COLO668 (cell line): ENCODE results near the gene CXCL8.

Experiments
- DNase-seq: peaks from one replicate; lab custom pipeline; 2025; ENCODE audit not compliant: unreplicated experiment; lab: John Stamatoyannopoulos, UW

The CXCL8 gene

GRCh38 chr4:73718375-73719373 lies 21.7 kb upstream of the CXCL8 start:
- DNase-seq: no peak

DNA sequence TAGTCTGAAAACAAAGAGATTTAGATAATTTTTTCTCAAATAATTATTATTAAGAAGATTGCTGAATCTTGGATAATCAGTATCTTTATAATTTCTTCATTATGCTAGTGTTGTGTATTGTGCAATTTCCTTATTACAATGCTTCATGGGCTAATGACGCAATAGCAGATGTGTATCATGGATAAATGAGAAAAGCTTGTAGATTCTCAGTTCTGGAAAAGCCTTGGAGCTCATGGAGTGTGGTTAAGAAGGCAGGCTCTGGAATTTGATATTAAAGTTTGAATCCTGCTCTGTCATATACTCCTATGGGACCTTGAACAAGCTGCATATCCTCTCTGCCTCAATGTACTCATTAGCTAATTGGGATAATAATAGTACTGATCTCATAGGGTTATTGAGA lies 18.9 kb upstream of the CXCL8 start:
- DNase-seq: no peak

GRCh38 chr4:73721909-73722308 lies 18.5 kb upstream of the CXCL8 start:
- no peak for DNase-seq

DNA sequence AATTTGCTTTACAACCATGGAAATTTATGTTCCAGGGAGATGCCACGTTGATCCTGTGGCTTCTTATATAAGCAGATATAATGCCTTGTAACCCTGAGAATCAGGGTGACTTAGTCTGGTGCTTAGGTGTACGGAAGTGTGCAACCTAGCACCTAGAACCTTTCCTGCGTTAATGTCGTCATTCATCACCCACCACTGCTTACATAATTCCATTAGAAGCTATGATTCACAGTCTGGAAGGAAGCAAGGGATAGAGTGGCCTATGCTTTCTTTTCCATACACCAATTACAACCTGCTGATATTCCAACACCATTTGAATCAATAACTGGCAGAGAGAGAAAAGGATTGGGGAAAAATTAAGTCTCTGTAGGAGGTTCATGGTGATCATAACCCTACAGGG lies 17.3 kb upstream of the CXCL8 start:
- no peak for DNase-seq

GRCh38 chr4:73723928-73724327 lies 16.4 kb upstream of the CXCL8 start:
- no peak for DNase-seq

- no peak for DNase-seq
These were observed 14.9 kb upstream of the CXCL8 start for GRCh38 chr4:73725510-73725909.

DNA sequence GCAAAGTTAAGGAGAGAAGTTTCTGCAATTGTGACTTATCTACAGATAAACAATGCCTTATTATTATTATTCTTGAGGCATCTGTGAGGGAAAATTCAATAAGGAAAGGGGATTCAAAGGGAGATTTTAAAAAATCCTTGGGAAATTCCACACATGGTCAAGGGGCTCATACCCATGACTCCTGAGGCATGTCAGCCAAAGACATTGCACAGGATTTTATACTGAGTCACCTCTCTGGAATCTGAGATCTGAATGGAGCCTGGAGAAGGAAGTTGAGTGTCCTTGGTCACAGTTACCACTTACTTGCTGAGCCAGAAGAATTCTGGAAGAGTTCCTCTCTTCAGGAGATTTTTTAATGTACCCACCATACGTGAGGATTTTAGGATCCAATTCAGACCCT lies 14.4 kb upstream of the CXCL8 start:
- DNase-seq: no peak

- no peak for DNase-seq
These were observed 12.7 kb upstream of the CXCL8 start for GRCh38 chr4:73727685-73728084.

- no peak for DNase-seq
These were observed 12.2 kb upstream of the CXCL8 start for GRCh38 chr4:73728091-73728741.

GRCh38 chr4:73729534-73730165 lies 10.7 kb upstream of the CXCL8 start:
- DNase-seq: peak; percentile 47

DNA sequence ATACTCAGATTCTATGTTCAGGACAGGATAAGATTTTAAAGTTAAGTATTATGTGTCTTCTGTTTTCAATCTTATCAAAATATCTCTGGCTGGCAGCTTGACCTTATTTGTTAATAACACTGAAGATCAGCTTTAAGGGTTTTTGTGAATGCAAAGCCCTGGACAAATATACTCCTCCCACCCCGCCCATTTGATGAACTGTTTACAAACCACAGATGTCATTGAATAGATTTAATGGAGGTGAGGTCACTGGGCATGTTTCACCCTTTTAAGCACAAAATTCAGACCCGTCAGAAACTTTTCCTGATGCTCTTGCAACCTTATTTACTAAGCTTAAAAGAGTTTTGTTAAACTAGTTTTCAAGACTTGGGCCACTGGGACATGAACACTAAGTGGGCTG lies 10.1 kb upstream of the CXCL8 start:
- peak; percentile 37 for DNase-seq

GRCh38 chr4:73730867-73731266 lies 9.5 kb upstream of the CXCL8 start:
- no peak for DNase-seq

GRCh38 chr4:73731968-73732610 lies 8.3 kb upstream of the CXCL8 start:
- DNase-seq: no peak

DNA sequence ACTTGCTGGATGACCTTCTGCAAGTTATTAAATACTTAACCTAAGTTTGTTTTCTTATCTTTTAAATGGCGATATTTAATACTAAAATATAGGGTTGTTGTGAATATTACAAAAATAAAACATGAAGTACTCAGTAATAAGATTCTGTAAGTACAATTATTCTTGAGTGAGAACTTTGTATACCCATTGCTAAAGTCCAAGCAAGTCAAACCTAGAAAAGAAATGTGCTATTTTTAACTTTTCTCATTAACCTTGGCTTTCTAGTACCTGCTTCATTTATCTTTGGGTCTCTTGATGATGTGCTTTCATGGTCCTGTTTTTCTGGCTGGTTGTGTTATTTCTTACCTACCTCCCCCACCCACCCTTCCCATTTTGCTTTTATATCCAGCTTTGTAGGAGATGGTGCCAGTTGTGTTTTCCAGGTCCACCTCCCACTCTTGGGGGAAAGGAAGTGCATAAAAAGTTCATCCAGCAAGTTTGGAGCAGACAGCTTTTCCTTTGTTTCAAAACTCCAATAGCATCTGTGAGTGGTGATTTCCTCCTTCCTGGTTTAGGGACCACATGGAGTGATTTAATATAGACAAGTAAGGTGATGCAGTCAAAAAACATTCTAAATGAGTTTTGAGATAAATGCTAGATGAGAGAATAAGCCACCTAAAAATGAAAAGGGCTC lies 7.5 kb upstream of the CXCL8 start:
- DNase-seq: no peak

GRCh38 chr4:73734530-73735001 lies 5.8 kb upstream of the CXCL8 start:
- no peak for DNase-seq

DNA sequence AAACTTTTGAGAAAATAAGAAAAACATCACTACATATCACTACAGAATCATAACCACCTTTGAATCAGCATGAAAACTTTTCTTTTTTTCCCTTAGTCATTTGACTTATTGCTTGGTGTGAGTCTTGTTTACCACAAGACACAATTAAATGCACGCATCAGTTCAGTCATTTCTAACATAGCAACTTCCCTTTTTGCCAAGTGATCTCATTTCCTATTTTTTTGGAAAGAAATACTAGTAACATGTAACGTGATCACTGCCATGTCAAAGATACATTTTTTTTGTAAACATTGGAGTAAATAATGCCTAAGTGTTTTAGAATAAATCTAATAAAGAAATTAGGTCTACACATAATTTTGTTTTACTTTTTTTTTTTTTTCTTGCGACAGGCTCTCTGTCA lies 5.1 kb upstream of the CXCL8 start:
- no peak for DNase-seq

GRCh38 chr4:73741031-73741749 lies 821 bp downstream of the CXCL8 start:
- no peak for DNase-seq

DNA sequence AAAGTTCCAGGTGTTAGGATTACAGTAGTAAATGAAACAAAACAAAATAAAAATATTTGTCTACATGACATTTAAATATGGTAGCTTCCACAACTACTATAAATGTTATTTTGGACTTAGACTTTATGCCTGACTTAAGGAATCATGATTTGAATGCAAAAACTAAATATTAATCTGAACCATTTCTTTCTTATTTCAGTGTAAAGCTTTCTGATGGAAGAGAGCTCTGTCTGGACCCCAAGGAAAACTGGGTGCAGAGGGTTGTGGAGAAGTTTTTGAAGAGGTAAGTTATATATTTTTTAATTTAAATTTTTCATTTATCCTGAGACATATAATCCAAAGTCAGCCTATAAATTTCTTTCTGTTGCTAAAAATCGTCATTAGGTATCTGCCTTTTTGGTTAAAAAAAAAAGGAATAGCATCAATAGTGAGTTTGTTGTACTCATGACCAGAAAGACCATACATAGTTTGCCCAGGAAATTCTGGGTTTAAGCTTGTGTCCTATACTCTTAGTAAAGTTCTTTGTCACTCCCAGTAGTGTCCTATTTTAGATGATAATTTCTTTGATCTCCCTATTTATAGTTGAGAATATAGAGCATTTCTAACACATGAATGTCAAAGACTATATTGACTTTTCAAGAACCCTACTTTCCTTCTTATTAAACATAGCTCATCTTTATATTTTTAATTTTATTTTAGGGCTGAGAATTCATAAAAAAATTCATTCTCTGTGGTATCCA lies 1.6 kb downstream of the CXCL8 start:
- DNase-seq: no peak

DNA sequence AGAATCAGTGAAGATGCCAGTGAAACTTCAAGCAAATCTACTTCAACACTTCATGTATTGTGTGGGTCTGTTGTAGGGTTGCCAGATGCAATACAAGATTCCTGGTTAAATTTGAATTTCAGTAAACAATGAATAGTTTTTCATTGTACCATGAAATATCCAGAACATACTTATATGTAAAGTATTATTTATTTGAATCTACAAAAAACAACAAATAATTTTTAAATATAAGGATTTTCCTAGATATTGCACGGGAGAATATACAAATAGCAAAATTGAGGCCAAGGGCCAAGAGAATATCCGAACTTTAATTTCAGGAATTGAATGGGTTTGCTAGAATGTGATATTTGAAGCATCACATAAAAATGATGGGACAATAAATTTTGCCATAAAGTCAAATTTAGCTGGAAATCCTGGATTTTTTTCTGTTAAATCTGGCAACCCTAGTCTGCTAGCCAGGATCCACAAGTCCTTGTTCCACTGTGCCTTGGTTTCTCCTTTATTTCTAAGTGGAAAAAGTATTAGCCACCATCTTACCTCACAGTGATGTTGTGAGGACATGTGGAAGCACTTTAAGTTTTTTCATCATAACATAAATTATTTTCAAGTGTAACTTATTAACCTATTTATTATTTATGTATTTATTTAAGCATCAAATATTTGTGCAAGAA lies 2.3 kb downstream of the CXCL8 start:
- no peak for DNase-seq
